Testis (tissue), 2 donors: ENCODE results near the gene NUP188.

ENCODE experiments used
- CTCF ChIP-seq, 3 experiments: fragments of 450-650 bp in 2 of 3; fragments of 200-600 bp in 1 of 3; sonication (generic) in 1 of 3; IDR thresholded peaks; one replicate each; pipeline ENCODE4 v1.5.1; 2016 to 2019; ENCODE audit warnings: antibody characterized with exemption in 3 of 3, mild to moderate bottlenecking in 2 of 3, moderate library complexity in 1 of 3
- POLR2A ChIP-seq: fragments of 450-650 bp; IDR thresholded peaks from one replicate; pipeline ENCODE4 v1.6.1; 2017; ENCODE audit warnings: antibody characterized with exemption, mild to moderate bottlenecking, moderate library complexity

- TF ChIP-seq CTCF (IDR thresholded peaks at IDR 0.05) (no peak), POLR2A (no peak)
These were observed 22.0 kb downstream of the NUP188 start for GRCh38 chr9:128969491-128969890.
